Spleen (tissue), 11 donors: ENCODE results near the gene ARHGAP22. TPM values are rescaled to one million over a fixed set of nuclear protein-coding genes. Genes with fewer than 3 reads are reported as not detected.

ENCODE experiments used
- DNase-seq: peaks from one replicate; pipeline ENCODE4 v3.0.0-alpha.2; 2020
- H3K27ac ChIP-seq, 8 donors: fragments of 200-600 bp; sonication (generic) in 7 of 8; 1 replicate in 4 of 8; 2 replicates in 4 of 8; pipeline versions ENCODE4 v1.5.0 to v1.8.0; 2016 to 2021; ENCODE audit warnings: inconsistent platforms in 4 of 8, mild to moderate bottlenecking in 4 of 8, moderate library complexity in 1 of 8
- H3K27me3 ChIP-seq, 7 donors: fragments of 200-600 bp; sonication (generic) in 6 of 7; replicated peaks in 1 of 7; 1 replicate in 4 of 7; 2 replicates in 3 of 7; pipeline versions ENCODE4 v1.5.0 to v1.8.0; 2016 to 2021; ENCODE audit warnings: inconsistent platforms in 3 of 7, mild to moderate bottlenecking in 1 of 7
- H3K36me3 ChIP-seq, 6 donors: fragments of 200-600 bp; sonication (generic) in 5 of 6; 1 replicate in 4 of 6; 2 replicates in 2 of 6; pipeline versions ENCODE4 v1.5.0 to v1.8.0; 2016 to 2021; ENCODE audit warnings: inconsistent platforms in 2 of 6
- H3K4me1 ChIP-seq, 6 donors: fragments of 200-600 bp; sonication (generic) in 5 of 6; 1 replicate in 3 of 6; 2 replicates in 3 of 6; pipeline versions ENCODE4 v1.5.0 to v1.8.0; 2016 to 2021; ENCODE audit warnings: inconsistent platforms in 3 of 6
- H3K4me3 ChIP-seq, 8 donors: fragments of 200-600 bp; sonication (generic) in 7 of 8; 1 replicate in 4 of 8; 2 replicates in 4 of 8; pipeline versions ENCODE4 v1.5.0 to v1.8.0; 2016 to 2021; ENCODE audit warnings: inconsistent platforms in 4 of 8, mild to moderate bottlenecking in 4 of 8, moderate library complexity in 2 of 8
- H3K9me3 ChIP-seq, 8 donors: fragments of 200-600 bp; sonication (generic) in 7 of 8; 1 replicate in 4 of 8; 2 replicates in 4 of 8; pipeline versions ENCODE4 v1.5.0 to v1.8.0; 2016 to 2021; ENCODE audit warnings: inconsistent platforms in 4 of 8
- POLR2A ChIP-seq, 3 donors: fragments of 450-650 bp; IDR thresholded peaks; one replicate each; pipeline ENCODE4 v1.5.1; 2017; ENCODE audit warnings: antibody characterized with exemption in 3 of 3, mild to moderate bottlenecking in 1 of 3
- POLR2AphosphoS5 ChIP-seq, 3 donors: sonication (generic); formaldehyde crosslinking; IDR thresholded peaks; one replicate each; pipeline ENCODE4 v1.5.1; 2017; ENCODE audit warnings: antibody characterized with exemption in 3 of 3
- WGBS, 5 donors: extraction: QIAGEN DNeasy Blood & Tissue Kit in 3 of 5; methylation state at CpG; one replicate each; pipeline versions ENCODE4 v1.1.5 to v1.1.7; 2013 to 2018; 5-methylcytosine and 5-hydroxymethylcytosine counted together
- intact Hi-C: fragments of 100-400 bp; cut with DNase I; formaldehyde crosslinking; loops from one replicate; pipeline ENCODE4 v1.15.0; 2023; ENCODE audit warnings: low total_unique reads
- polyA plus RNA-seq, 3 donors: library from polyadenylated mRNA; stranded (reverse); fragments of 200-250 nt; gene quantifications; one replicate each; pipeline ENCODE4 v1.2.1, GENCODE V29; 2013
- total RNA-seq, 7 donors: library from RNA; depleted of rRNA in 3 of 7; stranded (reverse); fragments of >200 nt in 3 of 7; fragmentation: NEBNext Ultra II Directional in 4 of 7; extraction: Animal tissue kit (Norgen Biotek cat#: 25700) in 4 of 7; gene quantifications; one replicate each; pipeline versions ENCODE4 v1.1.0 to v1.2.1, GENCODE V29; 2016 to 2021
- TF ChIP-seq, protein P1 (sequence below), 11 experiments: fragments of 200-600 bp in 7 of 11; fragments of 450-650 bp in 4 of 11; sonication (generic) in 4 of 11; IDR thresholded peaks in 8 of 11; conservative IDR thresholded peaks in 3 of 11; 1 replicate in 7 of 11; 2 replicates in 4 of 11; pipeline versions ENCODE4 v1.4.0 to v1.8.0; 2016 to 2021; ENCODE audit warnings: antibody characterized with exemption in 11 of 11, inconsistent platforms in 4 of 11, mild to moderate bottlenecking in 1 of 11
- donor health status: healthy with polysubstance abuse.
- donor health status: DM: no; HTN: no; CAD: no; lungs with moderate emphysema.
- donor health status: DM: no; HTN: no; CAD: no.
- donor health status: Bipolar disorder and iron deficiency.
- donor health status: healthy.
- donor health status: DM: no; HTN: no; CAD: no.
- donor health status: DM: yes; HTN: yes; CAD: no.

Gene ARHGAP22
- total and polyA plus RNA-seq, 10 donors, result 0.56 to 7.5 (median 3.2) TPM

DNA sequence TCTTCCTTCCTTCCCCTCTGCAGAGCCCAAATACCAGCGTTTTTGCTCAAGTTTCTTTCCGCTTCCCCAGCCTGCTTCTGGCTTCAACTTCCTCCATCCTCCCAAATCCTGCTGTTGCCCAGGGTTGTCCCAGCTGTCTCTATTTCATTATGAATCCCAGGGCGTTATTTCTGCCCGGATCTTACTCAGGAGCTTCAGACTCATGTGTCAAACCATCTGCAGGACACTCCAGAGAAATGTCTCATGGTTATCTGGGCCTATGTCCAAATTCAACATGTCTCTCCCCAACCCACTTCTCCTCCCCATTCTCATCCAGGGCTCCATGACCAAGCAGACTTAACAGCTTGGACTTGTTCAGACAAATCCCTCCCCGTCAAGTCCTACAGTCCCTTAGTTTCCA lies 15.6 kb downstream of the ARHGAP22 start:
- H3K36me3 ChIP-seq, result no peaks in the 10 kb centered on the region
- 70 to 75% (median 71%) methylated on average over 5 of the region's 5 CpGs for WGBS, 5 donors
- H3K9me3 ChIP-seq, result peaks cover 0 to 14% (median 0%) of the 10 kb centered on the region in 8 donors
- no peak for DNase-seq
- H3K4me3 ChIP-seq, result no peak overlapping the region
- no peaks in the 10 kb centered on the region for H3K27me3 ChIP-seq
- intact Hi-C loops, result no loop called here
- TF ChIP-seq, protein P1, sequence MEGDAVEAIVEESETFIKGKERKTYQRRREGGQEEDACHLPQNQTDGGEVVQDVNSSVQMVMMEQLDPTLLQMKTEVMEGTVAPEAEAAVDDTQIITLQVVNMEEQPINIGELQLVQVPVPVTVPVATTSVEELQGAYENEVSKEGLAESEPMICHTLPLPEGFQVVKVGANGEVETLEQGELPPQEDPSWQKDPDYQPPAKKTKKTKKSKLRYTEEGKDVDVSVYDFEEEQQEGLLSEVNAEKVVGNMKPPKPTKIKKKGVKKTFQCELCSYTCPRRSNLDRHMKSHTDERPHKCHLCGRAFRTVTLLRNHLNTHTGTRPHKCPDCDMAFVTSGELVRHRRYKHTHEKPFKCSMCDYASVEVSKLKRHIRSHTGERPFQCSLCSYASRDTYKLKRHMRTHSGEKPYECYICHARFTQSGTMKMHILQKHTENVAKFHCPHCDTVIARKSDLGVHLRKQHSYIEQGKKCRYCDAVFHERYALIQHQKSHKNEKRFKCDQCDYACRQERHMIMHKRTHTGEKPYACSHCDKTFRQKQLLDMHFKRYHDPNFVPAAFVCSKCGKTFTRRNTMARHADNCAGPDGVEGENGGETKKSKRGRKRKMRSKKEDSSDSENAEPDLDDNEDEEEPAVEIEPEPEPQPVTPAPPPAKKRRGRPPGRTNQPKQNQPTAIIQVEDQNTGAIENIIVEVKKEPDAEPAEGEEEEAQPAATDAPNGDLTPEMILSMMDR (IDR thresholded peaks at IDR 0.05 in 8 of 11, conservative IDR thresholded peaks at IDR 0.05 in 3 of 11), result no peak
- TF ChIP-seq POLR2A (IDR thresholded peaks at IDR 0.05) (no peak), POLR2AphosphoS5 (IDR thresholded peaks at IDR 0.05) (no peak)
- no peaks in the 10 kb centered on the region for H3K4me1 ChIP-seq
- no peak overlapping the region for H3K27ac ChIP-seq

DNA sequence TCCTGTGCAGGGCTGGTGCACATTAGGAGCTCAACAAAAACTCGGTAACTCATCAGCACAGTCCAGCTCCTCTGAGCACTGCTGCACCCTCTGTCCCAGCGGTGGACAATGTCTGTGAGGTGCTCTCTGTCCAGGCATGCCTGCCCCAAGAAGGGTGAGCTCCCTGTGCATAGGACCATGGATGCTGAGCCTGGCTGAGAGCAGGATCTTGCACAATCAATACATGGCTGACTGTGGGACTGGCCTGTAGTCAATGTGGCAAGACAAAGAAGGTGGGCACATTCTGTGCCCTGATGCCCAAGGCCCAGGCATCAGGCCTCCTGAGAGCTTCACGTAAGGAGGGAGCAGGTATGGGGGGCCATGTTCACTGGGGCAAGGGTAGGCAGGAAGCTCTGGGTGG lies 17.1 kb downstream of the ARHGAP22 start:
- no peaks in the 10 kb centered on the region for H3K4me1 ChIP-seq
- TF ChIP-seq POLR2AphosphoS5 (IDR thresholded peaks at IDR 0.05) (no peak), POLR2A (IDR thresholded peaks at IDR 0.05) (no peak)
- TF ChIP-seq, protein P1 (IDR thresholded peaks at IDR 0.05 in 8 of 11, conservative IDR thresholded peaks at IDR 0.05 in 3 of 11), result no peak
- no peak overlapping the region for H3K27ac ChIP-seq
- 75 to 100% (median 92%) methylated on average over 2 to 3 of the region's 3 CpGs for WGBS, 5 donors
- no peaks in the 10 kb centered on the region for H3K27me3 ChIP-seq
- no peak overlapping the region for H3K4me3 ChIP-seq
- H3K36me3 ChIP-seq, result no peaks in the 10 kb centered on the region
- H3K9me3 ChIP-seq, result peaks cover 0 to 14% (median 0%) of the 10 kb centered on the region in 8 donors
- no peak for DNase-seq
- intact Hi-C loops, result no loop called here

DNA sequence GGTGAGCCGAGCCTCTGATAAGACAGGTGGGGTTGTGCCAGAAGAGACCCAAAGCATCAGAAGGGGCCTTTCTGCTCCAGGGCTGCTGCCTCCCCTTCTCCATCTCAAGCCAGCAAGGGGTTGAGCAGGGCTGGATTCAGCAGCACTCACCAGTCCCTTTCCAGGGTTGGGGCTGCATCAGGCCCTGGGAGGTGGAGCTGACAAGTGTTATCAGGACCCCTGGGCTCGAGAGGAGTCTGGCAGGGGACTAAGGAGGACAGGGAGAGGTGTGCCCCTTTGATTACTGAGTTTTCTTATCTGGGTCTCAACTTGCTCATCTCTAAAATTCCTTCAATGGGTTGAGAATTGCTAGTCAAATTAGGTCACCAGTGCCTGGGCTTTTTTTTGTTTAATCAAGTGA lies 17.8 kb downstream of the ARHGAP22 start:
- Histone ChIP-seq H3K36me3 (no peaks in the 10 kb centered on the region), H3K27ac (no peak overlapping the region), H3K27me3 (no peaks in the 10 kb centered on the region), H3K4me1 (no peaks in the 10 kb centered on the region), H3K9me3 (peaks cover 0 to 14% (median 0%) of the 10 kb centered on the region in 8 donors), H3K4me3 (no peak overlapping the region)
- TF ChIP-seq, protein P1 (IDR thresholded peaks at IDR 0.05 in 8 of 11, conservative IDR thresholded peaks at IDR 0.05 in 3 of 11), result no peak
- no peak for TF ChIP-seq POLR2AphosphoS5 (IDR thresholded peaks at IDR 0.05)
- no peak for TF ChIP-seq POLR2A (IDR thresholded peaks at IDR 0.05)
- WGBS, 5 donors, result 57 to 74% (median 72%) methylated on average over 2 of the region's 2 CpGs
- no peak for DNase-seq
- intact Hi-C loops, result no loop called here

DNA sequence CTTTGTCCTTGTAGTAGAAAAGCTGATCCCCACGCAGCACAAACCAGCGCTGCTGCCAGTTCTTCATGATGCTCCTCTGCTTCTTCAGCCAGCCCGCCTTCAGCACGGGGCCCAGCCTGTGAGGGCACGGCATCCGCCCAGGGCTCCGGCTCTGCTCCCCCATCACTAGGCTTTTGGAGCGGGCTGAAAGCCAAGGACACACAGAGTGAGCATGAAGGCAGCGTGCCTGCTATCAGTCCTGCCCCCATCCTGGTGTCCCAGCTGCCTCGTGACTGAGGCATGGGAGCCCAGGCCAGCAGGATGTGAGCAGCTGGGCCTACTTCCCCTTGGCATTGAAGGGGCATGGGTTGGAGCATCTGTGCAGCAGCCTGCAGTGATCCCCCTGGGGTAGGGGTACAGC lies 21.9 kb downstream of the ARHGAP22 start:
- H3K36me3 ChIP-seq, result no peaks in the 10 kb centered on the region
- no peak for DNase-seq
- H3K9me3 ChIP-seq, result peaks cover 0 to 14% (median 0%) of the 10 kb centered on the region in 8 donors
- peaks cover 0 to 16% (median 2%) of the 10 kb centered on the region in 6 donors for H3K4me1 ChIP-seq
- H3K4me3 ChIP-seq, result no peak overlapping the region
- TF ChIP-seq POLR2AphosphoS5 (IDR thresholded peaks at IDR 0.05) (no peak), POLR2A (IDR thresholded peaks at IDR 0.05) (no peak)
- TF ChIP-seq, protein P1 (IDR thresholded peaks at IDR 0.05 in 8 of 11, conservative IDR thresholded peaks at IDR 0.05 in 3 of 11), result no peak
- intact Hi-C loops, result no loop called here
- H3K27me3 ChIP-seq, result peaks cover 0 to 11% (median 0%) of the 10 kb centered on the region in 7 donors
- no peak overlapping the region for H3K27ac ChIP-seq
- WGBS, 5 donors, result 81 to 94% (median 83%) methylated on average over 8 to 10 of the region's 10 CpGs
